Esophagus muscularis mucosa (tissue), 4 donors: Measurements from ENCODE around the gene CCDC187. TPM values are rescaled to one million over a fixed set of nuclear protein-coding genes. Genes with fewer than 3 reads are reported as not detected.

Source experiments
- DNase-seq: peaks from one replicate; pipeline ENCODE4 v3.0.0-alpha.2; 2017; ENCODE audit errors: extremely low spot score
- H3K27ac ChIP-seq, 4 donors: fragments of 200-600 bp; sonication (generic); replicated peaks in 1 of 4; 1 replicate in 3 of 4; 2 replicates in 1 of 4; pipeline ENCODE4 v1.5.1; 2016 to 2019; ENCODE audit warnings: mild to moderate bottlenecking in 1 of 4
- H3K27me3 ChIP-seq, 4 donors: fragments of 200-600 bp; sonication (generic); one replicate each; pipeline versions ENCODE4 v1.5.1 to v1.6.0; 2016 to 2019
- H3K36me3 ChIP-seq, 4 donors: fragments of 200-600 bp; sonication (generic); one replicate each; pipeline ENCODE4 v1.5.1; 2016 to 2019
- H3K4me1 ChIP-seq, 4 donors: fragments of 200-600 bp; sonication (generic); one replicate each; pipeline ENCODE4 v1.5.1; 2016 to 2019
- H3K4me3 ChIP-seq, 4 donors: fragments of 200-600 bp; sonication (generic); 1 replicate in 2 of 4; 2 replicates in 2 of 4; pipeline ENCODE4 v1.5.1; 2016 to 2019; ENCODE audit warnings: mild to moderate bottlenecking in 4 of 4, moderate library complexity in 1 of 4
- H3K9me3 ChIP-seq, 4 donors: fragments of 200-600 bp; sonication (generic); 1 replicate in 3 of 4; 2 replicates in 1 of 4; pipeline ENCODE4 v1.5.1; 2016 to 2019
- EP300 ChIP-seq: sonication (generic); formaldehyde crosslinking; IDR thresholded peaks from one replicate; pipeline ENCODE4 v1.6.1; 2017; ENCODE audit warnings: antibody characterized with exemption
- POLR2A ChIP-seq: fragments of 450-650 bp; IDR thresholded peaks from one replicate; pipeline ENCODE4 v1.6.1; 2017; ENCODE audit warnings: antibody characterized with exemption, moderate library complexity, mild to moderate bottlenecking, low read depth
- POLR2AphosphoS5 ChIP-seq, 2 donors: sonication (generic); formaldehyde crosslinking; IDR thresholded peaks; one replicate each; pipeline ENCODE4 v1.6.1; 2017; ENCODE audit warnings: antibody characterized with exemption in 2 of 2
- WGBS: methylation state at CpG from one replicate; pipeline ENCODE4 v1.1.5; 2018; 5-methylcytosine and 5-hydroxymethylcytosine counted together
- intact Hi-C: fragments of 100-400 bp; cut with DNase I; formaldehyde crosslinking; loops from one replicate; pipeline ENCODE4 v1.15.1; 2023
- total RNA-seq, 4 donors: library from RNA; depleted of rRNA; stranded (reverse); fragments of >200 nt; gene quantifications; one replicate each; pipeline versions ENCODE4 v1.1.0 to v1.2.1, GENCODE V29; 2016
- TF ChIP-seq, protein P1 (sequence below), 3 experiments: fragments of 200-600 bp in 2 of 3; fragments of 450-650 bp in 1 of 3; sonication (generic) in 2 of 3; IDR thresholded peaks; one replicate each; pipeline ENCODE4 v1.5.1; 2017 to 2019; ENCODE audit warnings: antibody characterized with exemption in 3 of 3, mild to moderate bottlenecking in 2 of 3, moderate library complexity in 1 of 3

CCDC187 gene
- total RNA-seq, 4 donors from 2014 or later = not detected

DNA sequence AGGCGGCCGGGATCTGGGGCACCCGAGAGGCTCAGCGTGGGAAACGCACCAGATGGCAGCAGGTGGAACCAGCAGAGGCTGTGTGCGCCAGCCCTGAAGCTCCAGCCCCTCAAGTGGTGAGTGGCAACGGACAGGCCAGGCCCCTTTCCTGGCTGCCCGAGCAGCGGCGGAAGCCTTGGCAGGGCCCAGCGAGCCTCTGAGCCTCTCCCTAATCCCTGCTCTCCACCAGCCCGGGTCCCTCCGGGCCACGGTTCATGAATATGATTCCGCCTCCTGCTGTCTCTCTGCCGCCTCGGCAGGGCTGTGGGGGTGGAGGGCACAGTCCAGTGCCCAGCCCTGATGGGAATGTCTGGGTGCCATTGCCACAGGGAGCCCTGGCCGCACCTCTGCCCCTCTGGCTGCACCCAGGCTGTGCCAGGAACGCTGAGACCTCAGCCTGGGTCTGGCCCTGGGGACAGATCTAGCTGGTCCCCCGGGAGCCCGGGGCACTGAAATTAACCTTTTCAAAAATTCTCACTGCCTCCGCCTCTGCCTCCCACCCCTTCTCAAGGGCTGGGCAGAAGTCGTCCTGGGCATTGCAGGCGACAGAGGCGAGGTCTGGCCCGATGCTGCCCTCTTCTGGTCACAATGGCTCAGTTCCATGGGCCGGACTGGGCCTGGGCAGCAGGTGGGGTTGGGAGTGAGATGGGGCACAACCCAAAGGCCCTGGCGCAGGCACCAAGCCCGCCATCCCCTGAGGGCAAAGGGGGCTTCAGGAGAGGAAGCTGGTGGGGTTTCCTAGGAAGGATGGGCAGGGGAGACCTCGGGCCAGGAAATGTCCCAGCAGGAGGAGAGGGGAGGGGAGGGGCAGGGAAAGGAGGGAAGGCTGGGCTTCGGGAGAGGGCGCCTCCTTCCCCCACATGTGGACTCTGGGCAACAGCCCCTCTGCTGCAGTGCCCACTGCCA is 20.3 kb downstream of the CCDC187 start:
- no peak for DNase-seq
- H3K4me3 ChIP-seq = peak overlapping the region; percentile 27 to 45 (median 34)
- H3K36me3 ChIP-seq = no peaks in the 10 kb centered on the region
- WGBS = 31% methylated on average over 32 of the region's 32 CpGs
- TF ChIP-seq EP300 (no peak), POLR2A (no peak), POLR2AphosphoS5 (IDR thresholded peaks at IDR 0.05) (peak in 1 of 2 donors; percentile 17)
- TF ChIP-seq, protein P1, sequence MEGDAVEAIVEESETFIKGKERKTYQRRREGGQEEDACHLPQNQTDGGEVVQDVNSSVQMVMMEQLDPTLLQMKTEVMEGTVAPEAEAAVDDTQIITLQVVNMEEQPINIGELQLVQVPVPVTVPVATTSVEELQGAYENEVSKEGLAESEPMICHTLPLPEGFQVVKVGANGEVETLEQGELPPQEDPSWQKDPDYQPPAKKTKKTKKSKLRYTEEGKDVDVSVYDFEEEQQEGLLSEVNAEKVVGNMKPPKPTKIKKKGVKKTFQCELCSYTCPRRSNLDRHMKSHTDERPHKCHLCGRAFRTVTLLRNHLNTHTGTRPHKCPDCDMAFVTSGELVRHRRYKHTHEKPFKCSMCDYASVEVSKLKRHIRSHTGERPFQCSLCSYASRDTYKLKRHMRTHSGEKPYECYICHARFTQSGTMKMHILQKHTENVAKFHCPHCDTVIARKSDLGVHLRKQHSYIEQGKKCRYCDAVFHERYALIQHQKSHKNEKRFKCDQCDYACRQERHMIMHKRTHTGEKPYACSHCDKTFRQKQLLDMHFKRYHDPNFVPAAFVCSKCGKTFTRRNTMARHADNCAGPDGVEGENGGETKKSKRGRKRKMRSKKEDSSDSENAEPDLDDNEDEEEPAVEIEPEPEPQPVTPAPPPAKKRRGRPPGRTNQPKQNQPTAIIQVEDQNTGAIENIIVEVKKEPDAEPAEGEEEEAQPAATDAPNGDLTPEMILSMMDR (IDR thresholded peaks at IDR 0.05) = peak; percentile 75 to 86 (median 75)
- H3K4me1 ChIP-seq = peaks cover 5 to 10% (median 9%) of the 10 kb centered on the region in 4 donors
- intact Hi-C loops = loop anchor here (10.0 kb wide), 1 partner anchor 679 kb away; no protein-coding TSS in a partner anchor
- H3K9me3 ChIP-seq = peaks cover 0 to 6% (median 0%) of the 10 kb centered on the region in 4 donors
- peaks cover 0 to 87% (median 7%) of the 10 kb centered on the region in 4 donors for H3K27me3 ChIP-seq
- H3K27ac ChIP-seq = no peak overlapping the region

DNA sequence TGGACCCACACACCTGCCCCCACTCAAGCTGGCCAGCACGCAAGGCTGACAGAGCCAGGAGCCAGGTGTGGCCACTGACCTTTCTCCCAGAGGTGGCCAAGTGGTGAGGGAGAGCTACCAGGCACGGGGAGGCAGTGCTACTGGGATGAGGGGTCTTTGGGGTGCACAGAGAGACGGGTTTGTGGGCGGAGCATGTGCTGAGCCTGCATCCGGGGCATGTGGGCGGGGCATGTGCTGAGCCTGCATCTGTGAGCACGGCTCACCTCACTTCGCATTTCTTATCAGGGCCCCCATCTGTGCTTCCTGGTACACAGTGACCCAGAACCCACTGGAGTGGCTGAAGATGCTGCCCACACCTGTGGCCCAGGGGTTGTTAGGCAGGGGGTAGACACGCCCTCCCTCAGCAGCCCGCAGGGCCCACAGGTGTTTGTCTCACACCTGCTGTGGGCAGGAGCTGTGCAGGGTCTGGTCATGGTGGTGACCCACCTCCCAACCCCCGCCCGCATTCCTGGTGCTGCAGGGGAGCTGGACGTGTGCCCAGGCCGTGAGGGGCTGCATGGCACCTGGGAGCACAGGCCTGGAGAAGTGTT is 21.5 kb downstream of the CCDC187 start:
- peaks cover 0 to 85% (median 3%) of the 10 kb centered on the region in 4 donors for H3K27me3 ChIP-seq
- H3K27ac ChIP-seq = no peak overlapping the region
- intact Hi-C loops = loop anchor here (10.0 kb wide), 1 partner anchor 678 kb away; no protein-coding TSS in a partner anchor
- H3K4me3 ChIP-seq = no peak overlapping the region
- TF ChIP-seq, protein P1 (IDR thresholded peaks at IDR 0.05) = no peak
- TF ChIP-seq POLR2A = no peak
- TF ChIP-seq EP300 = no peak
- no peak for TF ChIP-seq POLR2AphosphoS5 (IDR thresholded peaks at IDR 0.05)
- DNase-seq = no peak
- H3K9me3 ChIP-seq = peaks cover 0 to 6% (median 0%) of the 10 kb centered on the region in 4 donors
- 70% methylated on average over 5 of the region's 14 CpGs for WGBS
- H3K36me3 ChIP-seq = no peaks in the 10 kb centered on the region
- peaks cover 5 to 10% (median 9%) of the 10 kb centered on the region in 4 donors for H3K4me1 ChIP-seq

DNA sequence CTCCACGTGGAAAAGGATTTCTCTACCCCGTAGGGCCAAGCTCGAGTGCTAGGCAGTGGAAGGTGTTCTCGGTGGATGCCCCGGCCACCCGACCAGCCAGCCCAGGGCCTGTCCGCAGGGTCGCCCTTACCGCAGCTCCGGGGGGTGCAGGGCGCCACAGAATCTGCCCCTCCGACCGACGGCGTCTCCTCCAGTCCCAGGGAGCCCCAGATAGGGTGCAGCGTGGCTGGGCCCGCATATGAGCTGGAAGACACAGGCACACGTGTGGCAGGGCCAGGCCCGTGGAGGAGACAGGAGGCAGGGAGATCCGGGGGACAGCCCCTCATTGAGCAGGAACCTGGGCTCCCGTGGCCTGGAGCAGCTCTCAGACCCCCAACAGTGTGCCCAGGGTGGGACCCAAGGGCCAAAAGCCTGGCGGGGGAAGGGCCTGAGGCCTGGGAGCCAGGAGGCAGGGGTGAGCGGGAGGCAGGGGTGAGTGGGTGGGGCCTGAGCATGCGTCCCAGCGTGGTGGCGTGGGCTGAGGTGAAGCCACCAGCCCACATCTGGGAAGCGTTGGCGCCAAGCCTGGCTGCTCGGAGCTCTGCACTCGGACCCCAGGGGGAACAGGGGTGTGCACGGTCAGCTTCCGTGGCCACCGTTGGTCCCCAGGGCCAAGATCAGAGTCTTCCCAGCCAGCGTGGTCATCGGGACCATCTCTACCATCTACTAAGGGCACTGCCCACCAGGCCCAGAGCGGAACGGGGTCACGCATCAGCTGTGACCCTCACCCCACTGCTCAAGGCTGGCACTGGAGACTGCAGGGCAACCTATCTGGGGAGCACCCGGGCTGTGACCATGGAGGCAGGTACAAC is 22.2 kb downstream of the CCDC187 start:
- 85% methylated on average over 12 of the region's 39 CpGs for WGBS
- peaks cover 5 to 10% (median 9%) of the 10 kb centered on the region in 4 donors for H3K4me1 ChIP-seq
- H3K27ac ChIP-seq = no peak overlapping the region
- no peaks in the 10 kb centered on the region for H3K36me3 ChIP-seq
- H3K27me3 ChIP-seq = peaks cover 0 to 85% (median 3%) of the 10 kb centered on the region in 4 donors
- TF ChIP-seq, protein P1 (IDR thresholded peaks at IDR 0.05) = no peak
- TF ChIP-seq EP300 = no peak
- TF ChIP-seq POLR2AphosphoS5 (IDR thresholded peaks at IDR 0.05) = no peak
- no peak for TF ChIP-seq POLR2A
- no peak overlapping the region for H3K4me3 ChIP-seq
- intact Hi-C loops = loop anchor here (10.0 kb wide), 1 partner anchor 677 kb away; no protein-coding TSS in a partner anchor
- H3K9me3 ChIP-seq = peaks cover 0 to 6% (median 0%) of the 10 kb centered on the region in 4 donors
- no peak for DNase-seq
